DND-41 (cell line): ENCODE measurements around the gene MKRN3.

Experiments used
- ATAC-seq: fragments of 200-7000 bp; cut with Tn5 transposase; 3 replicates; pipeline ENCODE4 v1.9.1; 2021; ENCODE audit warnings: low read depth; ENCODE audit not compliant: insufficient read depth
- DNase-seq: peaks from one replicate; pipeline ENCODE4 v3.0.0-alpha.2; 2020
- H2AFZ ChIP-seq: 2 replicates; pipeline ENCODE4 v1.6.0; 2012; ENCODE audit warnings: low read depth, low read length
- H3K27ac ChIP-seq: 2 replicates; pipeline ENCODE4 v1.5.1; 2012; ENCODE audit warnings: low read length, inconsistent platforms
- H3K27me3 ChIP-seq: fragments of 200-600 bp; sonication (generic); 2 replicates; pipeline ENCODE4 v1.6.0; 2012; ENCODE audit warnings: low read length, mild to moderate bottlenecking, inconsistent platforms; ENCODE audit not compliant: insufficient read depth, poor library complexity
- H3K36me3 ChIP-seq: 2 replicates; pipeline ENCODE4 v1.5.1; 2012; ENCODE audit warnings: low read length, inconsistent platforms; ENCODE audit not compliant: insufficient read depth
- H3K4me1 ChIP-seq: 2 replicates; pipeline ENCODE4 v1.5.1; 2012; ENCODE audit warnings: mild to moderate bottlenecking, low read length; ENCODE audit not compliant: insufficient read depth
- H3K4me2 ChIP-seq: 2 replicates; pipeline ENCODE4 v1.6.0; 2012; ENCODE audit warnings: mild to moderate bottlenecking, moderate library complexity, low read length, inconsistent platforms; ENCODE audit not compliant: insufficient read depth
- H3K4me3 ChIP-seq, 2 experiments: fragments of 200-600 bp in 1 of 2; shearing (Covaris generic) in 1 of 2; 2 replicates each; pipeline ENCODE4 v1.5.1; 2012 to 2016; ENCODE audit warnings: inconsistent platforms in 2 of 2, low read length in 2 of 2, mild to moderate bottlenecking in 2 of 2, low read depth in 1 of 2, moderate library complexity in 1 of 2
- H3K79me2 ChIP-seq: 2 replicates; pipeline ENCODE4 v1.6.0; 2012; ENCODE audit warnings: low read length, inconsistent platforms; ENCODE audit not compliant: insufficient read depth
- H3K9ac ChIP-seq: 2 replicates; pipeline ENCODE4 v1.6.0; 2012; ENCODE audit warnings: low read depth, mild to moderate bottlenecking, inconsistent platforms, low read length, moderate library complexity
- H3K9me3 ChIP-seq: 2 replicates; pipeline ENCODE4 v1.5.1; 2012; ENCODE audit warnings: low read length, moderate library complexity, mild to moderate bottlenecking, inconsistent platforms; ENCODE audit not compliant: insufficient read depth, severe bottlenecking
- H4K20me1 ChIP-seq: 2 replicates; pipeline ENCODE4 v1.6.0; 2012; ENCODE audit warnings: low read length; ENCODE audit not compliant: insufficient read depth
- EZH2 ChIP-seq: IDR thresholded peaks from 3 replicates; pipeline ENCODE4 v1.6.1; 2012; ENCODE audit warnings: borderline replicate concordance, low read depth, mild to moderate bottlenecking, moderate library complexity, low read length, inconsistent platforms; ENCODE audit not compliant: severe bottlenecking
- TF ChIP-seq, protein P1 (sequence below): IDR thresholded peaks from 2 replicates; pipeline ENCODE4 v1.5.1; 2012; ENCODE audit warnings: borderline replicate concordance, low read length, moderate library complexity, mild to moderate bottlenecking; ENCODE audit not compliant: poor library complexity, severe bottlenecking; ENCODE audit errors: extremely low read depth

The MKRN3 gene

DNA sequence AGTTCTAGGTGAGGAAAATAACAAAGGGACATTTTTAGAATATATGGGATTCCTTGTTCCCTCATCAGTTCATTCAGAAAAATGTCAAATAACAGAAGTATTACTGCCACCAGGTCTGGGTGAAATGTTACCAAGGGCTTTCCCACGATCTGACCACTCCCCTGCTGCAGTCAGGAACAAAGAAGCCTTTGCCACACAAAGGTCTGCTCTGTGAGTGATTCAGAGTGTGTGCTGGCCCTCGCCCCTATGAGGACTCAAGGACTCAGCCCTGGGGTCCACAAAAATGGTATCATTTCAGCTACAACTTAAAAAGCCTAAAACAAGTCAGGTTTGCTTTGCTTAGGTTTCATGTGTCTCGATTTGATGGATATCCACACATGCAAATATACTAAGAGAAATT lies 5.0 kb downstream of the MKRN3 start:
- Histone ChIP-seq H4K20me1 (peaks cover 74% of the 10 kb centered on the region), H3K36me3 (peaks cover 59% of the 10 kb centered on the region), H2AFZ (no peak overlapping the region), H3K4me1 (peaks cover 36% of the 10 kb centered on the region), H3K79me2 (peaks cover 97% of the 10 kb centered on the region), H3K9me3 (no peaks in the 10 kb centered on the region), H3K27ac (no peak overlapping the region), H3K27me3 (no peaks in the 10 kb centered on the region), H3K4me3 (no peak overlapping the region), H3K4me2 (no peak overlapping the region; the same call in 1 of the 2 replicates), H3K9ac (no peak overlapping the region)
- no peak for ATAC-seq
- no peak for DNase-seq
- TF ChIP-seq, protein P1, sequence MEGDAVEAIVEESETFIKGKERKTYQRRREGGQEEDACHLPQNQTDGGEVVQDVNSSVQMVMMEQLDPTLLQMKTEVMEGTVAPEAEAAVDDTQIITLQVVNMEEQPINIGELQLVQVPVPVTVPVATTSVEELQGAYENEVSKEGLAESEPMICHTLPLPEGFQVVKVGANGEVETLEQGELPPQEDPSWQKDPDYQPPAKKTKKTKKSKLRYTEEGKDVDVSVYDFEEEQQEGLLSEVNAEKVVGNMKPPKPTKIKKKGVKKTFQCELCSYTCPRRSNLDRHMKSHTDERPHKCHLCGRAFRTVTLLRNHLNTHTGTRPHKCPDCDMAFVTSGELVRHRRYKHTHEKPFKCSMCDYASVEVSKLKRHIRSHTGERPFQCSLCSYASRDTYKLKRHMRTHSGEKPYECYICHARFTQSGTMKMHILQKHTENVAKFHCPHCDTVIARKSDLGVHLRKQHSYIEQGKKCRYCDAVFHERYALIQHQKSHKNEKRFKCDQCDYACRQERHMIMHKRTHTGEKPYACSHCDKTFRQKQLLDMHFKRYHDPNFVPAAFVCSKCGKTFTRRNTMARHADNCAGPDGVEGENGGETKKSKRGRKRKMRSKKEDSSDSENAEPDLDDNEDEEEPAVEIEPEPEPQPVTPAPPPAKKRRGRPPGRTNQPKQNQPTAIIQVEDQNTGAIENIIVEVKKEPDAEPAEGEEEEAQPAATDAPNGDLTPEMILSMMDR, result no peak
- TF ChIP-seq EZH2, result no peak

DNA sequence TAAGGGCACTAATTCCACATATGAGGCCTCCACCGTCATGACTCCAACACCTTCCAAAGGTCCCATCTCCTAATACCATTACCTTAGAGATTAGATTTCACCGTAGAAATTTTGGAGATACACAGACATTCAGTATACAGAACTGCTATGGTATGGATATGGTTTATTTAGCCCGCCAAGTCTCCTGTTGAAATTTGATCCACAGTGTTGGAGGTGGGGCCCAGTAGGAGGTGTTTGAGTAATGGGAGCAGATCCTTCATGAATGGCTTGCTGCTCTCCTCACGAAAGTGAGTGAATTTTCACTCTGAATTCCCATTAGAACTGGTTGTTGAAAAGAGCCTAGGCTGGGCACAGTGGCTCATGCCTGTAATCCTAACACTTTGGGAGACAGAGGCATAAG lies 7.4 kb downstream of the MKRN3 start:
- Histone ChIP-seq H3K9ac (no peak overlapping the region), H3K4me2 (no peak overlapping the region), H3K27me3 (no peaks in the 10 kb centered on the region), H3K4me1 (peaks cover 22% of the 10 kb centered on the region), H3K4me3 (no peak overlapping the region), H4K20me1 (peaks cover 65% of the 10 kb centered on the region), H3K79me2 (peaks cover 81% of the 10 kb centered on the region), H3K36me3 (peaks cover 51% of the 10 kb centered on the region), H3K27ac (no peak overlapping the region), H3K9me3 (no peaks in the 10 kb centered on the region), H2AFZ (no peak overlapping the region)
- ATAC-seq, result no peak
- no peak for DNase-seq
- TF ChIP-seq, protein P1, result no peak
- TF ChIP-seq EZH2, result no peak

DNA sequence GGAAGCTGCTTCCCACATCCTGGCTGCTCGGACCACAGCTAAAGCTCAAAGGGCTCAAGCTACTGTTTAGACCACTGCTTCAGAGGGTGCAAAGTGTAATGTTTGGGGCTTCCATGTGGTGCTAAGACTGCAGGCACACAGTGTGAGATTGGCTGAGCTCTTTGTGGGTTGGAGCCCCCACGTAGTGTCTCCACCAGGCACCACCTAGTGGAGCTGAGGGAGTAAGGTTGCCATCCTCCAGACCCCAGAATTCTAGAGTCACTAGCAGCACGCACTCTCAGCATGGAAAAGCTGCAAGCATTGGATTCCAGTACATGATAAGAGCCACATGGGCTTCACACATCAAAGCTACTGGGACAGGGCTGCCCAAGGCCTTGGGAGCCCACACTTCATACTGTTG lies 9.3 kb downstream of the MKRN3 start:
- H3K4me1 ChIP-seq, result peaks cover 7% of the 10 kb centered on the region; the same call in 1 of the 2 replicates
- H2AFZ ChIP-seq, result no peak overlapping the region
- H3K27ac ChIP-seq, result no peak overlapping the region
- peaks cover 38% of the 10 kb centered on the region for H3K36me3 ChIP-seq
- no peak for TF ChIP-seq EZH2
- TF ChIP-seq, protein P1, result peak; percentile 34
- H3K79me2 ChIP-seq, result peaks cover 62% of the 10 kb centered on the region
- H3K4me2 ChIP-seq, result no peak overlapping the region
- no peak overlapping the region for H3K4me3 ChIP-seq
- H3K9ac ChIP-seq, result no peak overlapping the region
- no peaks in the 10 kb centered on the region for H3K9me3 ChIP-seq
- ATAC-seq, result peak; percentile 78
- peaks cover 47% of the 10 kb centered on the region for H4K20me1 ChIP-seq
- no peaks in the 10 kb centered on the region for H3K27me3 ChIP-seq
- peak; percentile 13 for DNase-seq

DNA sequence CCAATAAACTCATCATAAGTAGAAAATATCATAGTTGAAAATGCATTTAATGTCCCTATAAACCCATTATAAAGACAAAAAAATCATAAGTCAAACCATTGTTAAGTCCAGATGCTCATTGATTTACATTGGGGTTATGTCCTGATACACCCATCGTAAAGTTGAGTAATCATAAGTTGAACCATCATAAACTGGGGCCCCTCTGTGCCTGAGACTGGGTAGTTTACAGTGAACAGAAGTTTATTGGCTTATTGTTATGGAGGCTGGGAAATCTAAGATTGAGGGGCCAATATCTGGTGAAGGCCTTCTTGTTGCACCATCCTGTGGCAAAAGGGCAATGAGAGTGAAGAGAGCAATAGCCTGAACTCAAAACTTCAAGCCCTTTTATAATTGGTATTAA lies 10.6 kb downstream of the MKRN3 start:
- Histone ChIP-seq H3K27ac (no peak overlapping the region), H3K4me3 (no peak overlapping the region), H3K9me3 (no peaks in the 10 kb centered on the region), H3K36me3 (peaks cover 31% of the 10 kb centered on the region), H3K27me3 (no peaks in the 10 kb centered on the region), H2AFZ (no peak overlapping the region), H3K9ac (no peak overlapping the region), H3K4me1 (no peaks in the 10 kb centered on the region), H3K4me2 (no peak overlapping the region), H3K79me2 (peaks cover 48% of the 10 kb centered on the region), H4K20me1 (peaks cover 36% of the 10 kb centered on the region)
- ATAC-seq, result no peak
- TF ChIP-seq, protein P1, result no peak
- TF ChIP-seq EZH2, result no peak
- no peak for DNase-seq
